ENCODE results near the gene OR51T1. TPM values are rescaled to one million over a fixed set of nuclear protein-coding genes. Genes with fewer than 3 reads are reported as not detected.

OR51T1 gene
- total RNA-seq, 1 experiment from 2014 or later = not detected

DNA sequence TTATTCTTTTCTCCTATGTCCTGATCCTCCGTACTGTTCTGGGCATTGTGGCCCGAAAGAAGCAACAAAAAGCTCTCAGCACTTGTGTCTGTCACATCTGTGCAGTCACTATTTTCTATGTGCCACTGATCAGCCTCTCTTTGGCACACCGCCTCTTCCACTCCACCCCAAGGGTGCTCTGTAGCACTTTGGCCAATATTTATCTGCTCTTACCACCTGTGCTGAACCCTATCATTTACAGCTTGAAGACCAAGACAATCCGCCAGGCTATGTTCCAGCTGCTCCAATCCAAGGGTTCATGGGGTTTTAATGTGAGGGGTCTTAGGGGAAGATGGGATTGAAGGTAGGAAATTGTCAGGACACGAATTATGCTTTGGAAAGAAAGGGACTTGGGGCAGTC, 843 bp downstream of the OR51T1 start:
- H3K36me3 Mint-ChIP-seq (ENCODE audit: insufficient read depth in 1 of 3, low read depth in 3 of 3) = no peaks in the 10 kb centered on the region

More for the DNA sequence above, 843 bp downstream of the OR51T1 start:
- Histone ChIP-seq H2BK120ac (ENCODE audit: low read depth, low read length, poor library complexity, severe bottlenecking) (no peak overlapping the region), H3K23me2 (ENCODE audit: insufficient read length, low read depth, low read length, poor library complexity, severe bottlenecking) (no peaks in the 10 kb centered on the region), H3K9me3 (ENCODE audit: control insufficient read depth, low read depth, low read length) (no peaks in the 10 kb centered on the region), H3K4me1 (ENCODE audit: insufficient read depth, low read length) (no peaks in the 10 kb centered on the region), H3K27ac (ENCODE audit: insufficient read length, low read depth, low read length) (no peak overlapping the region), H3K9ac (ENCODE audit: extremely low read depth, insufficient read length, low read length) (no peak overlapping the region), H4K20me1 (ENCODE audit: control insufficient read depth, insufficient read depth, insufficient read length) (no peaks in the 10 kb centered on the region), H2AFZ (ENCODE audit: low read length) (no peak overlapping the region), H4K91ac (ENCODE audit: insufficient read length, low read depth, low read length) (no peak overlapping the region), H4K8ac (replicated peaks; ENCODE audit: insufficient read length, low read depth, low read length) (no peak overlapping the region), H2BK20ac (ENCODE audit: low read depth, low read length, poor library complexity, severe bottlenecking) (no peak overlapping the region), H3T11ph (ENCODE audit: low read length) (no peak overlapping the region), H3K79me1 (ENCODE audit: insufficient read depth, low read depth, low read length, poor library complexity, severe bottlenecking) (no peaks in the 10 kb centered on the region), H3K79me2 (ENCODE audit: insufficient read depth, low read length) (no peaks in the 10 kb centered on the region), H3K4ac (ENCODE audit: low read depth, low read length) (no peak overlapping the region), H2AK5ac (ENCODE audit: insufficient read length, low read length) (no peak overlapping the region), H2BK12ac (ENCODE audit: insufficient read length, low read depth, low read length) (no peak overlapping the region), H4K5ac (ENCODE audit: insufficient read length, low read depth, low read length) (no peak overlapping the region), H3K18ac (ENCODE audit: insufficient read length, low read depth, low read length) (no peak overlapping the region), H3K14ac (ENCODE audit: insufficient read depth, low read length) (no peak overlapping the region), H2BK15ac (ENCODE audit: low read depth, low read length) (no peak overlapping the region), H3K27me3 (ENCODE audit: insufficient read depth, low read length) (no peaks in the 10 kb centered on the region), H3K56ac (ENCODE audit: insufficient read length, low read depth, low read length) (no peak overlapping the region), H3K4me2 (ENCODE audit: insufficient read depth, insufficient read length, low read length) (no peak overlapping the region), H2BK5ac (ENCODE audit: insufficient read length, low read length) (no peak overlapping the region), H3K23ac (ENCODE audit: insufficient read length, low read depth, low read length) (no peak overlapping the region)
- H3K4me1 Mint-ChIP-seq = no peaks in the 10 kb centered on the region
- DNase-seq = no peak
- H3K27ac Mint-ChIP-seq = no peak overlapping the region
- WGBS (ENCODE audit: extremely low coverage, insufficient read length, low lambda C conversion rate) = no CpG with 5 or more reads among the region's 5 CpGs
- H3K27me3 Mint-ChIP-seq (ENCODE audit: low read depth) = peaks cover 2% of the 10 kb centered on the region; the same call in 1 of the 2 replicates
- H3K9me3 Mint-ChIP-seq = no peaks in the 10 kb centered on the region
- TF ChIP-seq, protein P1, sequence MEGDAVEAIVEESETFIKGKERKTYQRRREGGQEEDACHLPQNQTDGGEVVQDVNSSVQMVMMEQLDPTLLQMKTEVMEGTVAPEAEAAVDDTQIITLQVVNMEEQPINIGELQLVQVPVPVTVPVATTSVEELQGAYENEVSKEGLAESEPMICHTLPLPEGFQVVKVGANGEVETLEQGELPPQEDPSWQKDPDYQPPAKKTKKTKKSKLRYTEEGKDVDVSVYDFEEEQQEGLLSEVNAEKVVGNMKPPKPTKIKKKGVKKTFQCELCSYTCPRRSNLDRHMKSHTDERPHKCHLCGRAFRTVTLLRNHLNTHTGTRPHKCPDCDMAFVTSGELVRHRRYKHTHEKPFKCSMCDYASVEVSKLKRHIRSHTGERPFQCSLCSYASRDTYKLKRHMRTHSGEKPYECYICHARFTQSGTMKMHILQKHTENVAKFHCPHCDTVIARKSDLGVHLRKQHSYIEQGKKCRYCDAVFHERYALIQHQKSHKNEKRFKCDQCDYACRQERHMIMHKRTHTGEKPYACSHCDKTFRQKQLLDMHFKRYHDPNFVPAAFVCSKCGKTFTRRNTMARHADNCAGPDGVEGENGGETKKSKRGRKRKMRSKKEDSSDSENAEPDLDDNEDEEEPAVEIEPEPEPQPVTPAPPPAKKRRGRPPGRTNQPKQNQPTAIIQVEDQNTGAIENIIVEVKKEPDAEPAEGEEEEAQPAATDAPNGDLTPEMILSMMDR (conservative IDR thresholded peaks at IDR 0.05) = no peak
- H3K4me3 Mint-ChIP-seq = no peak overlapping the region
